GM12864 (cell line): ENCODE measurements around the gene CTNNA2.
A peak's percentile ranks its signal among the peaks of the same experiment; 100 is the strongest.

Source experiments
- DNase-seq: peaks from one replicate; pipeline ENCODE4 v3.0.0-alpha.2; 2011; ENCODE audit warnings: low read depth
- H3K4me3 ChIP-seq: 2 replicates; pipeline ENCODE4 v1.5.1; 2011; ENCODE audit warnings: mild to moderate bottlenecking, low read depth, low read length, control low read depth
- CTCF ChIP-seq: IDR thresholded peaks from 2 replicates; pipeline ENCODE4 v1.5.1; 2011; ENCODE audit warnings: low read depth, mild to moderate bottlenecking, moderate library complexity, low read length, control low read depth, inconsistent platforms; ENCODE audit errors: missing control alignments

The CTNNA2 gene

GRCh38 chr2:79872656-79873055 is 359.8 kb downstream of the CTNNA2 start:
- no peak for DNase-seq
- TF ChIP-seq CTCF, result no peak
- no peak overlapping the region for H3K4me3 ChIP-seq

GRCh38 chr2:79874015-79874414 is 361.2 kb downstream of the CTNNA2 start:
- no peak overlapping the region for H3K4me3 ChIP-seq
- no peak for DNase-seq
- no peak for TF ChIP-seq CTCF

GRCh38 chr2:79876430-79876829 is 363.6 kb downstream of the CTNNA2 start:
- no peak overlapping the region for H3K4me3 ChIP-seq
- peak; percentile 34 for TF ChIP-seq CTCF
- DNase-seq, result no peak

GRCh38 chr2:79882548-79882947 is 369.7 kb downstream of the CTNNA2 start:
- no peak overlapping the region for H3K4me3 ChIP-seq
- DNase-seq, result no peak
- no peak for TF ChIP-seq CTCF

- H3K4me3 ChIP-seq, result no peak overlapping the region
- peak; percentile 18 for DNase-seq
- peak; percentile 56 for TF ChIP-seq CTCF
These were observed 375.0 kb downstream of the CTNNA2 start for GRCh38 chr2:79887747-79888374.

GRCh38 chr2:79892123-79892522 is 379.3 kb downstream of the CTNNA2 start:
- DNase-seq, result no peak
- no peak for TF ChIP-seq CTCF
- no peak overlapping the region for H3K4me3 ChIP-seq

GRCh38 chr2:79899196-79899595 is 386.3 kb downstream of the CTNNA2 start:
- H3K4me3 ChIP-seq, result no peak overlapping the region
- no peak for TF ChIP-seq CTCF
- no peak for DNase-seq
